ENCODE results near the gene CCSER1. TPM values are rescaled to one million over a fixed set of nuclear protein-coding genes. Genes with fewer than 3 reads are reported as not detected.
"Not testable (repeated sequence)": the region's sequence is repeated elsewhere in the genome, so short reads cannot be mapped to it uniquely, and the experiment has no call there.

CCSER1 gene
- total and polyA plus RNA-seq, 2 donors (not counting 1 experiment from before 2014, with no cell fraction given): 10.7 to 39.5 TPM

GRCh38 chr4:91089178-91089577 is 962.0 kb downstream of the CCSER1 start:
- POLR2A ChIA-PET: no interaction called here
- DNase-seq: peak; percentile 9
- Histone ChIP-seq H3K27ac (ENCODE audit: low read length in 2 of 2) (no peak overlapping the region), H3K4me1 (ENCODE audit: control insufficient read depth in 2 of 2, insufficient read depth in 2 of 2, low read length in 2 of 2) (no peaks in the 10 kb centered on the region), H3K9me3 (ENCODE audit: control extremely low read depth in 1 of 3, control insufficient read depth in 2 of 3, insufficient read depth in 1 of 3, low read length in 2 of 3) (no peaks in the 10 kb centered on the region), H3K79me2 (ENCODE audit: control insufficient read depth, insufficient read depth, low read length) (no peaks in the 10 kb centered on the region), H3K36me3 (replicated peaks in 1 of 2; ENCODE audit: control extremely low read depth in 1 of 2, control insufficient read depth in 1 of 2, extremely low read depth in 1 of 2, insufficient read depth in 2 of 2, low read length in 1 of 2) (no peaks in the 10 kb centered on the region), H2AFZ (ENCODE audit: insufficient read depth, low read depth, low read length, poor library complexity, severe bottlenecking) (no peak overlapping the region), H4K20me1 (ENCODE audit: control insufficient read depth, insufficient read depth, low read length, poor library complexity, severe bottlenecking) (no peaks in the 10 kb centered on the region), H3K4me3 (ENCODE audit: control extremely low read depth in 1 of 5, extremely low read depth in 1 of 5, insufficient read depth in 1 of 5, low read depth in 2 of 5, low read length in 4 of 5) (no peak overlapping the region), H3K4me2 (replicated peaks; ENCODE audit: low read depth, low read length, poor library complexity, severe bottlenecking) (no peak overlapping the region), H3K27me3 (replicated peaks in 1 of 4; ENCODE audit: control extremely low read depth in 1 of 4, control insufficient read depth in 3 of 4, insufficient read depth in 4 of 4, low read length in 3 of 4) (no peaks in the 10 kb centered on the region), H3K9ac (ENCODE audit: low read length) (no peak overlapping the region)
- peaks cover 6% of the 10 kb centered on the region for H3K4me1 Mint-ChIP-seq
- 100% methylated on average over 2 of the region's 3 CpGs for WGBS (ENCODE audit: insufficient coverage)
- ATAC-seq (ENCODE audit: low read depth): no peak
- no peak overlapping the region for H3K4me3 Mint-ChIP-seq
- H3K27ac Mint-ChIP-seq: no peak overlapping the region
- H3K9me3 Mint-ChIP-seq (ENCODE audit: insufficient read depth): no peaks in the 10 kb centered on the region
- H3K27me3 Mint-ChIP-seq: no peaks in the 10 kb centered on the region
- CTCF ChIA-PET: no interaction called here
- intact Hi-C loops (cut with micrococcal nuclease): no loop called here
- TF ChIP-seq EZH2 (IDR thresholded peaks at IDR 0.05; ENCODE audit: borderline replicate concordance, insufficient read depth, low read depth, low read length, poor library complexity, severe bottlenecking): no peak
- no peak for TF ChIP-seq CTCF (IDR thresholded peaks at IDR 0.05)

- Mint-ChIP-seq H3K4me3 (no peak overlapping the region), H3K4me1 (peaks cover 6% of the 10 kb centered on the region), H3K27ac (no peak overlapping the region), H3K9me3 (ENCODE audit: insufficient read depth) (peaks cover 6% of the 10 kb centered on the region), H3K27me3 (no peaks in the 10 kb centered on the region)
- TF ChIP-seq EZH2 (IDR thresholded peaks at IDR 0.05; ENCODE audit: borderline replicate concordance, insufficient read depth, low read depth, low read length, poor library complexity, severe bottlenecking) (no peak), CTCF (IDR thresholded peaks at IDR 0.05) (no peak)
- no peak overlapping the region for H3K27ac ChIP-seq (ENCODE audit: low read length in 2 of 2)
- H3K4me2 ChIP-seq (replicated peaks; ENCODE audit: low read depth, low read length, poor library complexity, severe bottlenecking): no peak overlapping the region
- no peak overlapping the region for H3K9ac ChIP-seq (ENCODE audit: low read length)
- ATAC-seq (ENCODE audit: low read depth): no peak
- H3K9me3 ChIP-seq (ENCODE audit: control extremely low read depth in 1 of 3, control insufficient read depth in 2 of 3, insufficient read depth in 1 of 3, low read length in 2 of 3): peaks cover 0 to 3% (median 0%) of the 10 kb centered on the region in 3 donors
- no peak overlapping the region for H2AFZ ChIP-seq (ENCODE audit: insufficient read depth, low read depth, low read length, poor library complexity, severe bottlenecking)
- POLR2A ChIA-PET: no interaction called here
- no peak for DNase-seq
- no peaks in the 10 kb centered on the region for H3K79me2 ChIP-seq (ENCODE audit: control insufficient read depth, insufficient read depth, low read length)
- no peaks in the 10 kb centered on the region for H3K36me3 ChIP-seq (replicated peaks in 1 of 2; ENCODE audit: control extremely low read depth in 1 of 2, control insufficient read depth in 1 of 2, extremely low read depth in 1 of 2, insufficient read depth in 2 of 2, low read length in 1 of 2)
- no peak overlapping the region for H3K4me3 ChIP-seq (ENCODE audit: control extremely low read depth in 1 of 5, extremely low read depth in 1 of 5, insufficient read depth in 1 of 5, low read depth in 2 of 5, low read length in 4 of 5)
- no peaks in the 10 kb centered on the region for H3K27me3 ChIP-seq (replicated peaks in 1 of 4; ENCODE audit: control extremely low read depth in 1 of 4, control insufficient read depth in 3 of 4, insufficient read depth in 4 of 4, low read length in 3 of 4)
- H4K20me1 ChIP-seq (ENCODE audit: control insufficient read depth, insufficient read depth, low read length, poor library complexity, severe bottlenecking): no peaks in the 10 kb centered on the region
- intact Hi-C loops (cut with micrococcal nuclease): no loop called here
- CTCF ChIA-PET: no interaction called here
- H3K4me1 ChIP-seq (ENCODE audit: control insufficient read depth in 2 of 2, insufficient read depth in 2 of 2, low read length in 2 of 2): no peaks in the 10 kb centered on the region
- 100% methylated on average over 1 of the region's 2 CpGs for WGBS (ENCODE audit: insufficient coverage)
Measured at GRCh38 chr4:91092398-91092980, 965.3 kb downstream of the CCSER1 start.

DNA sequence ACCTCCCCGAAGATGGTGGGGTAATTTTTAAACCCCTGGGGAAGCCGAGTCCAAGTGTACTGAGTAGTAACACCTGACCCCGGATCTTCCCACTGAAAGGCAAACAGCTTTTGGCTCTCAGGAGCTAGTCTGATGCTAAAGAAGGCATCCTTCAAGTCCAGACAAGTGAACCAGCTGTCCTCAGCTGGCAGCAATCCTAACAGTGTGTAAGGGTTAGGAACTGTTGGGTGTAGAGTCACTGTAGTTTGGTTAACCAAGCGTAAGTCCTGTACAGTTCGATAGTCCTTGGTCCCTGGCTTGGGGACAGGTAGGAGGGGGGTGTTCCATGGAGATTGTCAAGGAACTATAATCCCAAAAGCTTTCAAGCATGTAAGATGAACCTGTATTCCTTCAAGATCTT is 967.0 kb downstream of the CCSER1 start:
- H3K4me3 Mint-ChIP-seq; POLR2A ChIA-PET; intact Hi-C loops (cut with micrococcal nuclease); ATAC-seq (ENCODE audit: low read depth); H3K9ac ChIP-seq (ENCODE audit: low read length); H3K4me3 ChIP-seq (ENCODE audit: control extremely low read depth in 1 of 5, extremely low read depth in 1 of 5, insufficient read depth in 1 of 5, low read depth in 2 of 5, low read length in 4 of 5); H3K4me1 Mint-ChIP-seq; H3K4me1 ChIP-seq (ENCODE audit: control insufficient read depth in 2 of 2, insufficient read depth in 2 of 2, low read length in 2 of 2); H3K36me3 ChIP-seq (replicated peaks in 1 of 2; ENCODE audit: control extremely low read depth in 1 of 2, control insufficient read depth in 1 of 2, extremely low read depth in 1 of 2, insufficient read depth in 2 of 2, low read length in 1 of 2); DNase-seq; H3K79me2 ChIP-seq (ENCODE audit: control insufficient read depth, insufficient read depth, low read length); H4K20me1 ChIP-seq (ENCODE audit: control insufficient read depth, insufficient read depth, low read length, poor library complexity, severe bottlenecking); H2AFZ ChIP-seq (ENCODE audit: insufficient read depth, low read depth, low read length, poor library complexity, severe bottlenecking); H3K4me2 ChIP-seq (replicated peaks; ENCODE audit: low read depth, low read length, poor library complexity, severe bottlenecking); H3K27ac Mint-ChIP-seq; H3K27ac ChIP-seq (ENCODE audit: low read length in 2 of 2); H3K9me3 Mint-ChIP-seq (ENCODE audit: insufficient read depth); H3K27me3 Mint-ChIP-seq; H3K9me3 ChIP-seq (ENCODE audit: control extremely low read depth in 1 of 3, control insufficient read depth in 2 of 3, insufficient read depth in 1 of 3, low read length in 2 of 3); H3K27me3 ChIP-seq (replicated peaks in 1 of 4; ENCODE audit: control extremely low read depth in 1 of 4, control insufficient read depth in 3 of 4, insufficient read depth in 4 of 4, low read length in 3 of 4): not testable (repeated sequence)
- WGBS (ENCODE audit: insufficient coverage): 89% methylated on average over 3 of the region's 5 CpGs
- CTCF ChIA-PET: interaction anchor here (0.6 kb wide), 1 partner anchor 10 kb away, joined by 4 read pairs; no protein-coding TSS in a partner anchor

Measured in B cell (primary cell).